ENCODE data around the gene SNX32. TPM values are rescaled to one million over a fixed set of nuclear protein-coding genes. Genes with fewer than 3 reads are reported as not detected.
"Not testable (repeated sequence)": the region's sequence is repeated elsewhere in the genome, so short reads cannot be mapped to it uniquely, and the experiment has no call there.

Gene SNX32
- total and polyA plus RNA-seq, 2 donors (not counting 3 experiments of a cell fraction or from before 2014, with no cell fraction given) = 0.19 TPM; not detected in 1

GRCh38 chr11:65829459-65829858 lies 4.3 kb upstream of the SNX32 start:
- no peak overlapping the region for H3K4me2 ChIP-seq (ENCODE audit: insufficient read depth, low read length)
- no peak for DNase-seq (ENCODE audit: low read depth, low spot score)
- no peak for FAIRE-seq
- peaks cover 11% of the 10 kb centered on the region for H3K4me1 ChIP-seq (ENCODE audit: control insufficient read depth, extremely low read depth, insufficient read depth, low read length)
- intact Hi-C loops (cut with micrococcal nuclease) = no loop called here
- no peaks in the 10 kb centered on the region for H3K79me2 ChIP-seq (ENCODE audit: control insufficient read depth, insufficient read depth, low read length)
- ChIA-PET CTCF (interaction anchor here (0.8 to 1.2 kb wide), 4 partner anchors 21 to 69 kb away, joined by 3 to 4 read pairs (median 3); partner anchors contain the start of gene MUS81), POLR2A (no interaction called here)
- no peak overlapping the region for H3K27ac ChIP-seq (ENCODE audit: insufficient read depth, low read depth, low read length)
- H3K36me3 ChIP-seq (ENCODE audit: control insufficient read depth in 2 of 2, extremely low read depth in 1 of 2, insufficient read depth in 2 of 2, low read length in 2 of 2) = no peaks in the 10 kb centered on the region
- no peak overlapping the region for H3K9ac ChIP-seq (replicated peaks; ENCODE audit: extremely low read depth, insufficient read depth, low read length)
- BruUV-seq (replicated peaks) = no TSS peak
- dilution Hi-C loops (cut with MboI; ENCODE audit: extremely low pct_ligation_motif_present, low sequenced_read_pairs) = no loop called here
- no peaks in the 10 kb centered on the region for H4K20me1 ChIP-seq (replicated peaks; ENCODE audit: control insufficient read depth, extremely low read depth, insufficient read depth, low read length)
- TF ChIP-seq JUN (IDR thresholded peaks at IDR 0.05; ENCODE audit: borderline replicate concordance, insufficient read depth, insufficient read length, low read depth) (no peak), MAX (IDR thresholded peaks at IDR 0.05; ENCODE audit: insufficient read depth, insufficient read length) (no peak), MYC (IDR thresholded peaks at IDR 0.05; ENCODE audit: low read depth, low read length) (no peak), GATA2 (IDR thresholded peaks at IDR 0.05; ENCODE audit: insufficient read depth, insufficient read length, low read depth, low read length) (no peak), FOS (IDR thresholded peaks at IDR 0.05; ENCODE audit: borderline replicate concordance, insufficient read depth, low read length) (no peak), EZH2 (IDR thresholded peaks at IDR 0.05; ENCODE audit: borderline replicate concordance, low read depth, low read length, severe bottlenecking) (no peak), POLR2A (IDR thresholded peaks at IDR 0.05; ENCODE audit: low read depth, low read length) (no peak), POLR2AphosphoS5 (IDR thresholded peaks at IDR 0.05; ENCODE audit: insufficient read depth, low read depth, low read length) (no peak), CTCF (IDR thresholded peaks at IDR 0.05; ENCODE audit: extremely low read depth in 1 of 2, insufficient read depth in 1 of 2, low read depth in 1 of 2, low read length in 2 of 2) (no peak)
- no peak overlapping the region for H2AFZ ChIP-seq (ENCODE audit: low read depth, low read length)
- H3K27me3 ChIP-seq (ENCODE audit: control insufficient read depth in 2 of 2, insufficient read depth in 2 of 2, low read length in 2 of 2) = peaks cover 21 to 28% of the 10 kb centered on the region in 2 experiments
- H3K9me1 ChIP-seq (replicated peaks; ENCODE audit: control insufficient read depth, extremely low read depth, insufficient read depth, low read length) = no peaks in the 10 kb centered on the region
- no peak overlapping the region for H3K4me3 ChIP-seq (replicated peaks in 1 of 3; ENCODE audit: insufficient read depth in 1 of 3, low read depth in 1 of 3, low read length in 3 of 3)
- no peaks in the 10 kb centered on the region for H3K9me3 ChIP-seq (replicated peaks; ENCODE audit: control insufficient read depth, insufficient read depth, low read length)

- dilution Hi-C loops (cut with MboI; ENCODE audit: extremely low pct_ligation_motif_present, low sequenced_read_pairs); H3K9me3 ChIP-seq (replicated peaks; ENCODE audit: control insufficient read depth, insufficient read depth, low read length); H3K4me2 ChIP-seq (ENCODE audit: insufficient read depth, low read length); H3K79me2 ChIP-seq (ENCODE audit: control insufficient read depth, insufficient read depth, low read length); H3K4me3 ChIP-seq (replicated peaks in 1 of 3; ENCODE audit: insufficient read depth in 1 of 3, low read depth in 1 of 3, low read length in 3 of 3); DNase-seq (ENCODE audit: low read depth, low spot score); H2AFZ ChIP-seq (ENCODE audit: low read depth, low read length); H3K27ac ChIP-seq (ENCODE audit: insufficient read depth, low read depth, low read length); H4K20me1 ChIP-seq (replicated peaks; ENCODE audit: control insufficient read depth, extremely low read depth, insufficient read depth, low read length); FAIRE-seq; H3K9ac ChIP-seq (replicated peaks; ENCODE audit: extremely low read depth, insufficient read depth, low read length); BruUV-seq (replicated peaks); H3K36me3 ChIP-seq (ENCODE audit: control insufficient read depth in 2 of 2, extremely low read depth in 1 of 2, insufficient read depth in 2 of 2, low read length in 2 of 2); intact Hi-C loops (cut with micrococcal nuclease); H3K9me1 ChIP-seq (replicated peaks; ENCODE audit: control insufficient read depth, extremely low read depth, insufficient read depth, low read length); POLR2A ChIA-PET: not testable (repeated sequence)
- CTCF ChIA-PET = interaction anchor here (0.6 to 2.6 kb wide), 6 partner anchors 11 to 1366 kb away, joined by 3 to 9 read pairs (median 6); no protein-coding TSS in a partner anchor
- Histone ChIP-seq H3K27me3 (ENCODE audit: control insufficient read depth in 2 of 2, insufficient read depth in 2 of 2, low read length in 2 of 2) (peaks cover 21 to 28% of the 10 kb centered on the region in 2 experiments), H3K4me1 (ENCODE audit: control insufficient read depth, extremely low read depth, insufficient read depth, low read length) (peaks cover 11% of the 10 kb centered on the region)
These were observed 1.5 kb upstream of the SNX32 start for GRCh38 chr11:65832231-65832630.

All from endothelial cell of umbilical vein (primary cell).